ENCODE results near the gene HSD17B12.

DNA sequence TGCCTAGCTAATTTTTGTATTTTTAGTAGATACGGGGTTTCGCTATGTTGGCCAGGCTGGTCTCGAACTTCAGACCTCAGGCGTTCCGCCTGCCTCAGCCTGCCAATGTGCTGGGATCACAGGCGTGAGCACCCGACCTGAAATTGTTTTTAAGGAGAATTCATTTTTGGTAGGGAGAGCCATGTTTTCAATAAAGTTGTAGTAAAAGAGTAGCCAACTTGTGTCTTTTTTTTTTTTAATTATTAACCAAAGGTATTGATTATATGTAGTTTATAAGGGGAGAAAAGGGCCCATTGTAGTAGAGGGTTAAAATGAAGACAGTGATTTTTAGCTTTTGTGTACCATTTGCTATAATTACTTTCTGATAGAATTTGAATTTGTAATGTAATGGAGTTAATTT, 31.6 kb upstream of the HSD17B12 start:
- TF ChIP-seq EZH2 (IDR thresholded peaks at IDR 0.05; ENCODE audit: borderline replicate concordance) (no peak), EZH2phosphoT487 (IDR thresholded peaks at IDR 0.05; ENCODE audit: low read depth, severe bottlenecking, unreplicated experiment) (no peak)
- TF ChIP-seq, protein P1, sequence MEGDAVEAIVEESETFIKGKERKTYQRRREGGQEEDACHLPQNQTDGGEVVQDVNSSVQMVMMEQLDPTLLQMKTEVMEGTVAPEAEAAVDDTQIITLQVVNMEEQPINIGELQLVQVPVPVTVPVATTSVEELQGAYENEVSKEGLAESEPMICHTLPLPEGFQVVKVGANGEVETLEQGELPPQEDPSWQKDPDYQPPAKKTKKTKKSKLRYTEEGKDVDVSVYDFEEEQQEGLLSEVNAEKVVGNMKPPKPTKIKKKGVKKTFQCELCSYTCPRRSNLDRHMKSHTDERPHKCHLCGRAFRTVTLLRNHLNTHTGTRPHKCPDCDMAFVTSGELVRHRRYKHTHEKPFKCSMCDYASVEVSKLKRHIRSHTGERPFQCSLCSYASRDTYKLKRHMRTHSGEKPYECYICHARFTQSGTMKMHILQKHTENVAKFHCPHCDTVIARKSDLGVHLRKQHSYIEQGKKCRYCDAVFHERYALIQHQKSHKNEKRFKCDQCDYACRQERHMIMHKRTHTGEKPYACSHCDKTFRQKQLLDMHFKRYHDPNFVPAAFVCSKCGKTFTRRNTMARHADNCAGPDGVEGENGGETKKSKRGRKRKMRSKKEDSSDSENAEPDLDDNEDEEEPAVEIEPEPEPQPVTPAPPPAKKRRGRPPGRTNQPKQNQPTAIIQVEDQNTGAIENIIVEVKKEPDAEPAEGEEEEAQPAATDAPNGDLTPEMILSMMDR (IDR thresholded peaks at IDR 0.05; ENCODE audit: poor library complexity), result no peak
